ENCODE data around the gene LRRC3C. TPM values are rescaled to one million over a fixed set of nuclear protein-coding genes. Genes with fewer than 3 reads are reported as not detected.
A peak's percentile ranks its signal among the peaks of the same experiment; 100 is the strongest.

Gene LRRC3C
- total RNA-seq, 6 experiments from 2014 or later = not detected

DNA sequence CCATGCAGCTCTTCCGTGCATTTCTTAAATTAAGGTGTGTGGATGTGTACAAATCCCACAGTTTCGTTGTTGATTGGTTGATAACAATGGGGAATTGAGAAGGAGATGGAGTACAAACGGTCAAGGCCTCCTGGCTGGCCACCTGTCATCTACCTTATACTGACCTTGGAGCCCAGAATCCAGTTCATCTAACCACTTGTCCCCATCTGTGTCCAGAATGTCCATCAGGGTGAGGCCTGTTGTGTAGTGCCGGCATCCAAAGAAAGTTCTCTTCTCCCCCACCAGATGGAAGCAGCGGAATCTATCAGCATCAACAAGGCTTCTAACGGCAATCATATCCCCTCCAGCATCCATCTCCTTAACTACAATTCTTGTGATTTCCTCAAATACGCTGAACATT, 10.6 kb upstream of the LRRC3C start:
- WGBS (ENCODE audit: insufficient coverage, low coverage, low lambda C conversion rate, missing lambda C conversion rate) = 71% methylated on average over 3 of the region's 7 CpGs
- ATAC-seq (no peak), DNase-seq (no peak)
- H3K9me3 ChIP-seq = no peaks in the 10 kb centered on the region
- H3K27me3 ChIP-seq = no peaks in the 10 kb centered on the region
- TF ChIP-seq POLR2A (IDR thresholded peaks at IDR 0.05) = no peak
- TF ChIP-seq, protein P1, sequence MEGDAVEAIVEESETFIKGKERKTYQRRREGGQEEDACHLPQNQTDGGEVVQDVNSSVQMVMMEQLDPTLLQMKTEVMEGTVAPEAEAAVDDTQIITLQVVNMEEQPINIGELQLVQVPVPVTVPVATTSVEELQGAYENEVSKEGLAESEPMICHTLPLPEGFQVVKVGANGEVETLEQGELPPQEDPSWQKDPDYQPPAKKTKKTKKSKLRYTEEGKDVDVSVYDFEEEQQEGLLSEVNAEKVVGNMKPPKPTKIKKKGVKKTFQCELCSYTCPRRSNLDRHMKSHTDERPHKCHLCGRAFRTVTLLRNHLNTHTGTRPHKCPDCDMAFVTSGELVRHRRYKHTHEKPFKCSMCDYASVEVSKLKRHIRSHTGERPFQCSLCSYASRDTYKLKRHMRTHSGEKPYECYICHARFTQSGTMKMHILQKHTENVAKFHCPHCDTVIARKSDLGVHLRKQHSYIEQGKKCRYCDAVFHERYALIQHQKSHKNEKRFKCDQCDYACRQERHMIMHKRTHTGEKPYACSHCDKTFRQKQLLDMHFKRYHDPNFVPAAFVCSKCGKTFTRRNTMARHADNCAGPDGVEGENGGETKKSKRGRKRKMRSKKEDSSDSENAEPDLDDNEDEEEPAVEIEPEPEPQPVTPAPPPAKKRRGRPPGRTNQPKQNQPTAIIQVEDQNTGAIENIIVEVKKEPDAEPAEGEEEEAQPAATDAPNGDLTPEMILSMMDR (IDR thresholded peaks at IDR 0.05) = no peak
- peaks cover 0 to 63% (median 19%) of the 10 kb centered on the region in 4 donors for H3K4me1 ChIP-seq
- intact Hi-C loops (cut with DNase I) = no loop called here
- peaks cover 0 to 10% (median 5%) of the 10 kb centered on the region in 4 donors for H3K36me3 ChIP-seq
- H3K4me3 ChIP-seq = no peak overlapping the region
- H3K27ac ChIP-seq = peak overlapping the region in 2 of 3 donors; percentile 20 to 60

DNA sequence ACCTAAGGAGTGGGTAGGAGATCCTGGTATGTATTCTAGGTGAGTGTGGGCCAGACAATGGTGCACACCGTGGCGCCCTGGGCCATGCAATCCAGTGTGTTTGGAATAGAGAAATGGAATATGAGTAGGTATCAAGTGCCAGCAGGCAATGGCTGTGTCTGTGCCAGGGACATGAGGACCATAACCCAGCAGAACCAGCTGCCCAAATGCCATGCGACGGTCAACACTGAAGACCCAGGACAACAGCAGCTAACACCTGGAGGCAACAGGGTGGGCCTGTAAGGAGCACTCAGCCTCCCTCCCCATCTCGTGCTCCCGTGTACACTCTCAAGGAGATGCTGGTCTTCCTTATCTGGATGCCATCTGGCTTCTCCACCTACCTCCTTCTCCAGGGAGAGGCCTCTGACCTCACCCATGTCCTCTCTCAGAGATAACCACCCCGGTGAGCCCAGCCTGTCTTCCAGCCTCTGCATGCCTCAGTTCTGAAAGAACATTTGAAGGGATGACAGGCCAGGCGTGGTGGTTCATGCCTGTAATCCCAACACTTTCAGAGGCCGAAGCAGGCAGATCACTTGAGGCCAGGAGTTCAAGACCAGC, 8.3 kb upstream of the LRRC3C start:
- H3K27me3 ChIP-seq = no peaks in the 10 kb centered on the region
- peaks cover 0 to 29% (median 15%) of the 10 kb centered on the region in 4 donors for H3K36me3 ChIP-seq
- H3K27ac ChIP-seq = no peak overlapping the region
- H3K4me3 ChIP-seq = no peak overlapping the region
- no peak for ATAC-seq
- H3K9me3 ChIP-seq = no peaks in the 10 kb centered on the region
- intact Hi-C loops (cut with DNase I) = no loop called here
- WGBS (ENCODE audit: insufficient coverage, low coverage, low lambda C conversion rate, missing lambda C conversion rate) = 97% methylated on average over 6 of the region's 9 CpGs
- peaks cover 0 to 74% (median 31%) of the 10 kb centered on the region in 4 donors for H3K4me1 ChIP-seq
- no peak for TF ChIP-seq POLR2A (IDR thresholded peaks at IDR 0.05)
- TF ChIP-seq, protein P1 (IDR thresholded peaks at IDR 0.05) = no peak
- no peak for DNase-seq

GRCh38 chr17:39920218-39921210, 7.0 kb upstream of the LRRC3C start:
- TF ChIP-seq POLR2A (IDR thresholded peaks at IDR 0.05) = no peak
- TF ChIP-seq, protein P1 (IDR thresholded peaks at IDR 0.05) = no peak
- peak in 1 of 3 donors; percentile 53 for DNase-seq
- Histone ChIP-seq H3K36me3 (peaks cover 0 to 29% (median 15%) of the 10 kb centered on the region in 4 donors), H3K4me3 (no peak overlapping the region), H3K27ac (peak overlapping the region; percentile 69 to 98 (median 89)), H3K9me3 (no peaks in the 10 kb centered on the region), H3K4me1 (peaks cover 0 to 77% (median 32%) of the 10 kb centered on the region in 4 donors), H3K27me3 (no peaks in the 10 kb centered on the region)
- 46% methylated on average over 14 of the region's 19 CpGs for WGBS (ENCODE audit: insufficient coverage, low coverage, low lambda C conversion rate, missing lambda C conversion rate)
- peak in 1 of 4 donors; percentile 5 for ATAC-seq
- intact Hi-C loops (cut with DNase I) = no loop called here

GRCh38 chr17:39921323-39921722, 6.2 kb upstream of the LRRC3C start:
- intact Hi-C loops (cut with DNase I) = no loop called here
- Histone ChIP-seq H3K4me1 (peaks cover 0 to 73% (median 35%) of the 10 kb centered on the region in 4 donors), H3K9me3 (no peaks in the 10 kb centered on the region), H3K27me3 (no peaks in the 10 kb centered on the region), H3K27ac (peak overlapping the region; percentile 69 to 98 (median 89)), H3K4me3 (no peak overlapping the region), H3K36me3 (peaks cover 0 to 29% (median 15%) of the 10 kb centered on the region in 4 donors)
- 0% methylated on average over 2 of the region's 5 CpGs for WGBS (ENCODE audit: insufficient coverage, low coverage, low lambda C conversion rate, missing lambda C conversion rate)
- TF ChIP-seq POLR2A (IDR thresholded peaks at IDR 0.05) = no peak
- DNase-seq = no peak
- peak in 1 of 4 donors; percentile 21 for ATAC-seq

All from right lobe of liver (tissue), 6 donors.